Adrenal gland (tissue), 12 donors: Measurements from ENCODE around the gene SRCAP. TPM values are rescaled to one million over a fixed set of nuclear protein-coding genes. Genes with fewer than 3 reads are reported as not detected.

Experiments used
- DNase-seq, 7 donors: peaks; one replicate each; pipeline ENCODE4 v3.0.0-alpha.2; 2019 to 2020
- H3K27ac ChIP-seq, 5 donors: fragments of 200-600 bp; sonication (generic) in 4 of 5; 1 replicate in 3 of 5; 2 replicates in 2 of 5; pipeline versions ENCODE4 v1.5.1 to v1.8.0; 2016 to 2020; ENCODE audit warnings: mild to moderate bottlenecking in 1 of 5
- H3K27me3 ChIP-seq: fragments of 200-600 bp; 2 replicates; pipeline ENCODE4 v1.8.0; 2021
- H3K36me3 ChIP-seq, 2 donors: fragments of 200-600 bp; replicated peaks in 1 of 2; 1 replicate in 1 of 2; 2 replicates in 1 of 2; pipeline versions ENCODE4 v1.5.1 to v1.8.0; 2018 to 2022
- H3K4me1 ChIP-seq, 2 donors: fragments of 200-600 bp; replicated peaks in 1 of 2; 1 replicate in 1 of 2; 2 replicates in 1 of 2; pipeline versions ENCODE4 v1.5.1 to v1.8.0; 2018 to 2021
- H3K4me3 ChIP-seq, 4 donors: fragments of 200-600 bp; sonication (generic) in 3 of 4; one replicate each; pipeline ENCODE4 v1.5.1; 2016 to 2018
- H3K9me3 ChIP-seq, 3 donors: fragments of 200-600 bp; sonication (generic) in 1 of 3; replicated peaks in 1 of 3; 1 replicate in 2 of 3; 2 replicates in 1 of 3; pipeline versions ENCODE4 v1.5.1 to v1.8.0; 2016 to 2021
- POLR2A ChIP-seq, 2 donors: fragments of 450-650 bp; IDR thresholded peaks; one replicate each; pipeline ENCODE4 v1.6.1; 2017; ENCODE audit warnings: antibody characterized with exemption in 2 of 2, mild to moderate bottlenecking in 2 of 2, moderate library complexity in 1 of 2
- WGBS, 4 donors: extraction: QIAGEN DNeasy Blood & Tissue Kit in 2 of 4; methylation state at CpG; one replicate each; pipeline versions ENCODE4 v1.1.5 to v1.1.7; 2013 to 2017; 5-methylcytosine and 5-hydroxymethylcytosine counted together
- intact Hi-C, 2 donors: fragments of 100-400 bp; cut with DNase I; formaldehyde crosslinking; loops; one replicate each; pipeline versions ENCODE4 v1.14.1 to v1.15.0; 2022 to 2023
- polyA plus RNA-seq, 3 donors: library from polyadenylated mRNA; stranded (reverse); fragments of 200-250 nt in 2 of 3; fragments of 350-450 nt in 1 of 3; fragmentation: Illumina TruSeq in 1 of 3; extraction: RNeasy Lipid Tissue Mini Kit (QIAGEN cat#74804) in 1 of 3; gene quantifications; one replicate each; pipeline ENCODE4 v1.2.3, GENCODE V29; 2013 to 2014
- total RNA-seq, 9 donors: library from RNA; depleted of rRNA in 4 of 9; stranded (reverse); fragments of >200 nt in 4 of 9; fragments of 120-200 nt in 1 of 9; fragmentation: NEBNext Ultra II Directional in 1 of 9; extraction: Animal tissue kit (Norgen Biotek cat#: 25700) in 1 of 9; gene quantifications; one replicate each; pipeline versions ENCODE4 v1.1.0 to v1.2.4, GENCODE V29; 2013 to 2023
- TF ChIP-seq, protein P1 (sequence below), 6 experiments: fragments of 450-650 bp in 4 of 6; fragments of 200-600 bp in 2 of 6; sonication (generic) in 1 of 6; IDR thresholded peaks; 1 replicate in 5 of 6; 2 replicates in 1 of 6; pipeline versions ENCODE4 v1.5.1 to v1.8.0; 2016 to 2021; ENCODE audit warnings: antibody characterized with exemption in 6 of 6, mild to moderate bottlenecking in 2 of 6, moderate library complexity in 1 of 6
- donor health status: healthy with polysubstance abuse.
- donor health status: Bipolar disorder and iron deficiency.
- donor health status: DM: yes; HTN: yes; CAD: no.
- donor health status: DM: no; HTN: no; CAD: no.
- donor health status: DM: no; HTN: no; CAD: no.
- donor health status: DM: yes; HTN: yes; CAD: no.

The SRCAP gene
- total and polyA plus RNA-seq, 12 donors, result 3.7 to 82.4 (median 46.6) TPM

GRCh38 chr16:30771726-30772125 lies 72.8 kb downstream of the SRCAP start:
- no peak overlapping the region for H3K4me3 ChIP-seq
- no peak overlapping the region for H3K27ac ChIP-seq
- DNase-seq, result no peak
- H3K27me3 ChIP-seq, result no peaks in the 10 kb centered on the region
- peaks cover 4 to 18% of the 10 kb centered on the region in 2 donors for H3K4me1 ChIP-seq
- intact Hi-C loops, result no loop called here
- 85 to 92% (median 88%) methylated on average over 7 to 14 of the region's 14 CpGs for WGBS, 4 donors
- peaks cover 0 to 82% of the 10 kb centered on the region in 2 donors for H3K36me3 ChIP-seq
- TF ChIP-seq POLR2A (IDR thresholded peaks at IDR 0.05), result no peak
- TF ChIP-seq, protein P1, sequence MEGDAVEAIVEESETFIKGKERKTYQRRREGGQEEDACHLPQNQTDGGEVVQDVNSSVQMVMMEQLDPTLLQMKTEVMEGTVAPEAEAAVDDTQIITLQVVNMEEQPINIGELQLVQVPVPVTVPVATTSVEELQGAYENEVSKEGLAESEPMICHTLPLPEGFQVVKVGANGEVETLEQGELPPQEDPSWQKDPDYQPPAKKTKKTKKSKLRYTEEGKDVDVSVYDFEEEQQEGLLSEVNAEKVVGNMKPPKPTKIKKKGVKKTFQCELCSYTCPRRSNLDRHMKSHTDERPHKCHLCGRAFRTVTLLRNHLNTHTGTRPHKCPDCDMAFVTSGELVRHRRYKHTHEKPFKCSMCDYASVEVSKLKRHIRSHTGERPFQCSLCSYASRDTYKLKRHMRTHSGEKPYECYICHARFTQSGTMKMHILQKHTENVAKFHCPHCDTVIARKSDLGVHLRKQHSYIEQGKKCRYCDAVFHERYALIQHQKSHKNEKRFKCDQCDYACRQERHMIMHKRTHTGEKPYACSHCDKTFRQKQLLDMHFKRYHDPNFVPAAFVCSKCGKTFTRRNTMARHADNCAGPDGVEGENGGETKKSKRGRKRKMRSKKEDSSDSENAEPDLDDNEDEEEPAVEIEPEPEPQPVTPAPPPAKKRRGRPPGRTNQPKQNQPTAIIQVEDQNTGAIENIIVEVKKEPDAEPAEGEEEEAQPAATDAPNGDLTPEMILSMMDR (IDR thresholded peaks at IDR 0.05), result no peak
- no peaks in the 10 kb centered on the region for H3K9me3 ChIP-seq

DNA sequence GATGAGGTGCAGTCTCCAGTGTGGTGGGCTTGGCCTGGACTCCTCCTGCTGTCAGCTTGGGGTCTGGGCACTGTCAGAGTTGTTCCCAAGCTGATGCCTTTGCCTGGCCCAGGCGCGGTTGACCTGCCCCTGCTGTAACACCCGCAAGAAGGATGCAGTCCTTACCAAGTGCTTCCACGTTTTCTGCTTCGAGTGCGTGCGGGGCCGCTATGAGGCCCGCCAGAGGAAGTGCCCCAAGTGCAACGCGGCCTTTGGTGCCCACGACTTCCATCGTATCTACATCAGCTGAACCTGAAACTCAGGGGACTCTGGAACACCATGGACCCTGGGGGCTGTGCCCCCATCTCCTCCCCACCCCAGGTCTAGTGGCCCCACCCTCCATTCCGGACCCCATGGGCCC lies 74.9 kb downstream of the SRCAP start:
- no peak overlapping the region for H3K4me3 ChIP-seq
- TF ChIP-seq POLR2A (IDR thresholded peaks at IDR 0.05), result no peak
- TF ChIP-seq, protein P1 (IDR thresholded peaks at IDR 0.05), result no peak
- peaks cover 0 to 61% of the 10 kb centered on the region in 2 donors for H3K36me3 ChIP-seq
- intact Hi-C loops, result no loop called here
- H3K27me3 ChIP-seq, result no peaks in the 10 kb centered on the region
- H3K9me3 ChIP-seq, result no peaks in the 10 kb centered on the region
- no peak overlapping the region for H3K27ac ChIP-seq
- H3K4me1 ChIP-seq, result peaks cover 4 to 20% of the 10 kb centered on the region in 2 donors
- WGBS, 4 donors, result 82 to 94% (median 87%) methylated on average over 10 to 14 of the region's 14 CpGs
- DNase-seq, result no peak

DNA sequence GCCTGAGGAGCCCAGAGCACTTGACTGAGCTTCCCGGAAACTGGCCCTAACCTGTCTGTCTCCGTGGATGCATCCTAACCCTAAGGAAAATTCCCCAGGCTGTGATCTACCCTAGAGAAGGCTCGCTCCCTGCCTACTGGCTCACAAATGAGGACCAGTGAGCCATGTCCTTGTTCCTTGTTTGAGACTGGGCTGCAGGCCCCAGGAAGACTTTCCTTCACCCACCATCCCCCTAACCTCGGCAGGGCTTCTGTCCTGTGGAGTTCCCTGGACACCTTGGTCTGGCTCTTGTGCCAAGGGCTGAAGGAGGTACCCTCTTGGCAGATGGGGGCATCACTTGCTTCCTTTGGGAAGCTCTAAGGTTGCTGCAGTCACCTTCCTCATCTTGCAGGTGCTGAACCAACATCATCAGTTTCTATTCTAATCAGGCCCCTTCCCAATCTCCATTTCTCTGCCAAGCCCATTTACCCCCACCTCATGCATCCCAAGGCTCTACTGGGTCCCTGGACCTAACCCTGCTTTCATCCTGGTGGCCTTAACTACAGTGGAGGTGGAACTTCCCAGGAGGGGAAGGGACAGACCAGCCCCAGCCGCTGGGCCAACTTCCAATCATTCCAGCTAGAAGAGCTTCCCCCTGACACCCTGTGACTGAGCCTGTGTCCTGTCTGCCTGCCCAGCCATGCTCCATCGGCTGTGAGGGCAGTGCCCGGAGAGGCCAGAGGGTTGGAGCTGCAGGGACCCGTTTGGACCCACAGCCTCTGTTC lies 75.6 kb downstream of the SRCAP start:
- Histone ChIP-seq H3K27me3 (no peaks in the 10 kb centered on the region), H3K4me3 (peak overlapping the region in 2 of 4 donors; percentile 40 to 70), H3K36me3 (peaks cover 0 to 54% of the 10 kb centered on the region in 2 donors), H3K27ac (peak overlapping the region in 4 of 5 donors; percentile 74 to 93 (median 84)), H3K9me3 (no peaks in the 10 kb centered on the region), H3K4me1 (peaks cover 4 to 20% of the 10 kb centered on the region in 2 donors)
- intact Hi-C loops, result no loop called here
- TF ChIP-seq POLR2A (IDR thresholded peaks at IDR 0.05), result no peak
- TF ChIP-seq, protein P1 (IDR thresholded peaks at IDR 0.05), result no peak
- DNase-seq, result peak in 1 of 7 donors; percentile 29
- WGBS, 4 donors, result 48 to 94% (median 54%) methylated on average over 3 to 8 of the region's 8 CpGs

DNA sequence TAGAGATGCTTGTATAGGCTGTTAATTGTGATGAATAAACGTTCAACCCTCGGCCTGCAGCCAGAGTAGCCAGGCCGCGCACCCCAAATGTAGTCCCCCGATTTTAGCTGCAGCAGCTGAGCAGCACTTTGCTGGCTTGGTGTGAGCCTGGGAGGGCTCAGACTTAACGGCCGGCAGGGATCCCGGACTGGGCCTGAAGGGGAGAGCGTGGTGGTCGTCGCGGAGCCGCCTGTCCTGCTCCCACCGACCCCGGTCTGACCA lies 76.1 kb downstream of the SRCAP start:
- Histone ChIP-seq H3K4me1 (peaks cover 4 to 20% of the 10 kb centered on the region in 2 donors), H3K27me3 (no peaks in the 10 kb centered on the region), H3K9me3 (no peaks in the 10 kb centered on the region), H3K36me3 (peaks cover 0 to 48% of the 10 kb centered on the region in 2 donors), H3K4me3 (peak overlapping the region; percentile 18 to 70 (median 32)), H3K27ac (peak overlapping the region in 4 of 5 donors; percentile 74 to 93 (median 84))
- intact Hi-C loops, result no loop called here
- no peak for TF ChIP-seq POLR2A (IDR thresholded peaks at IDR 0.05)
- TF ChIP-seq, protein P1 (IDR thresholded peaks at IDR 0.05), result no peak
- WGBS, 4 donors, result 8 to 12% (median 10%) methylated on average over 11 to 15 of the region's 15 CpGs; no CpG with 5 or more reads in 1 of the 4 donors
- no peak for DNase-seq
